Activated naive CD4-positive, alpha-beta T cell treated with anti-CD3 and anti-CD28 coated beads, Interleukin-2, amount 50 U/mL, for 72 hours (primary cell): ENCODE results near the gene KLRC3. TPM values are rescaled to one million over a fixed set of nuclear protein-coding genes. Genes with fewer than 3 reads are reported as not detected.
"Not testable (repeated sequence)": the region's sequence is repeated elsewhere in the genome, so short reads cannot be mapped to it uniquely, and the experiment has no call there.

Source experiments
- ATAC-seq, 2 donors: fragments of 150-1000 bp; cut with Tn5 transposase; 2 replicates each; pipeline ENCODE4 v1.10.0; 2021; ENCODE audit warnings: mild to moderate bottlenecking in 2 of 2, moderate library complexity in 2 of 2
- DNase-seq, 2 donors: peaks; one replicate each; pipeline ENCODE4 v3.0.0; 2021 to 2022; ENCODE audit warnings: low spot score in 2 of 2
- H3K27ac Mint-ChIP-seq, 2 donors: one replicate each; pipeline ENCODE4 v1.8.0; 2022; ENCODE audit warnings: mild to moderate bottlenecking in 2 of 2, mixed read lengths in 2 of 2
- H3K36me3 Mint-ChIP-seq, 2 donors: one replicate each; pipeline ENCODE4 v1.8.0; 2022; ENCODE audit warnings: mixed read lengths in 2 of 2
- H3K9me3 Mint-ChIP-seq, 2 donors: one replicate each; pipeline ENCODE4 v1.8.0; 2022; ENCODE audit warnings: mixed read lengths in 2 of 2
- total RNA-seq, 2 donors: library from RNA; stranded (reverse); gene quantifications; one replicate each; pipeline ENCODE4 v1.2.3, GENCODE V29; 2022

KLRC3 gene
- total RNA-seq, 2 donors from 2014 or later: not detected

GRCh38 chr12:10386857-10387256 is 33.5 kb downstream of the KLRC3 start:
- Mint-ChIP-seq H3K9me3 (no peaks in the 10 kb centered on the region), H3K36me3 (no peaks in the 10 kb centered on the region), H3K27ac (no peak overlapping the region)
- no peak for DNase-seq
- no peak for ATAC-seq

GRCh38 chr12:10385166-10385613 is 35.2 kb downstream of the KLRC3 start:
- H3K9me3 Mint-ChIP-seq: peaks cover 0 to 5% of the 10 kb centered on the region in 2 donors
- H3K36me3 Mint-ChIP-seq: peaks cover 0 to 8% of the 10 kb centered on the region in 2 donors

GRCh38 chr12:10384191-10384590 is 36.2 kb downstream of the KLRC3 start:
- no peak for ATAC-seq
- H3K27ac Mint-ChIP-seq: no peak overlapping the region
- peaks cover 0 to 8% of the 10 kb centered on the region in 2 donors for H3K36me3 Mint-ChIP-seq
- H3K9me3 Mint-ChIP-seq: peaks cover 0 to 5% of the 10 kb centered on the region in 2 donors
- no peak for DNase-seq

More at GRCh38 chr12:10385166-10385613, 35.2 kb downstream of the KLRC3 start:
- ATAC-seq (no peak), DNase-seq (no peak)
- no peak overlapping the region for H3K27ac Mint-ChIP-seq

- Mint-ChIP-seq H3K27ac (peak overlapping the region in 1 of 2 donors; percentile 12), H3K36me3 (peaks cover 0 to 8% of the 10 kb centered on the region in 2 donors), H3K9me3 (peaks cover 0 to 5% of the 10 kb centered on the region in 2 donors)
- DNase-seq (no peak), ATAC-seq (no peak)
These were observed 38.3 kb downstream of the KLRC3 start for GRCh38 chr12:10381928-10382628.

- H3K9me3 Mint-ChIP-seq, ATAC-seq, H3K36me3 Mint-ChIP-seq, DNase-seq, H3K27ac Mint-ChIP-seq: not testable (repeated sequence)
These were observed 41.7 kb downstream of the KLRC3 start for GRCh38 chr12:10378737-10379136.

DNA sequence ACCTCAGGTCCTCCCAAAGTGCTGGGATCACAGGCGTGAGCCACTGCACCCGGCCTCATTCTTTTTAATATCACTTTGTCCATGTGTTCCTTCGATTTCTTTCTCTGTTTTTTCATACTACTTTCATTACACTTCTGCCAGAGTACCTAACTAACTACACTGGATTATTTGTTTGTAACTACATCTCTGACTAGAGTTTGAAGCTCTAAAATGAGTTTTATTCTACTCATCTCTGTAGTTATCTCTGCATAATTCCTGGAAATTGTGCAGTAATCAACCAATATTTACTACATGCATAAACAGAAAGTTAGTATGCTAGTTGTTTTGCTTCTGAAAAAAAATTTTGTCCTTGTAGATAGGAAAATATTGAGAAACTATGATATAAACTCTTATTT is 45.8 kb downstream of the KLRC3 start:
- DNase-seq (no peak), ATAC-seq (no peak)
- Mint-ChIP-seq H3K9me3 (no peaks in the 10 kb centered on the region), H3K27ac (no peak overlapping the region), H3K36me3 (no peaks in the 10 kb centered on the region)

GRCh38 chr12:10372559-10372958 is 47.8 kb downstream of the KLRC3 start:
- H3K36me3 Mint-ChIP-seq: peaks cover 0 to 9% of the 10 kb centered on the region in 2 donors
- DNase-seq (no peak), ATAC-seq (no peak)
- no peak overlapping the region for H3K27ac Mint-ChIP-seq
- H3K9me3 Mint-ChIP-seq: peaks cover 0 to 5% of the 10 kb centered on the region in 2 donors

DNA sequence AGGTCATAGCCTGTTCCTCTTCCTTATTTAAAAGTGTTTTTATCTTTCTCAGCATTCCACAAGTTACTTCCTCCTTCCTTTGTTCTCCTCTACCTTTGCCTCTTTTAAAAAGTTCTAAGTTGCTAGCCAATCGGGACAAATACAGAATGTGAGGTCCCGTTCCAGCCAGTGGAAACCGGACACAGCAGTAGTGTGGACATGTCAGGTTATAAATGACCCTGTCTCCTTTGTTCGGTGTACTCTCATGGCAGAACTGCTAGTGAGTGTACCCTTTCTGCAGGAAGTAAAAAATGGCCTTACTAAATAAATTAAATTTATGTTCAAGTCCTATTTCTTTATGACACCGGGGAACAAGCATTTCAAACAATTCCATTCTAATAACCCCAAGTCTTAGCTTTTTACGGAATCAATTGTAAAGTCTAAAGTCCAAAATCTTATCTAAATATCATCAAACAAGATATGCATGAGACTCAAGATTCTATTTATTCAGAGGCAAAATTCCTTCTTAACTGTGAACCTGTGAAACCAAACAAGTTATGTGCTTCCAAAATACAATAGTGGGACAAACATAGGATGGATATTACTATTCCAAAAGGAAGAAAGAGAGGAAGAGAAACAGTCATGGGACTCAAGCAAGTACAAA is 48.4 kb downstream of the KLRC3 start:
- H3K27ac Mint-ChIP-seq, ATAC-seq, H3K9me3 Mint-ChIP-seq, H3K36me3 Mint-ChIP-seq, DNase-seq: not testable (repeated sequence)

GRCh38 chr12:10369557-10370415 is 50.6 kb downstream of the KLRC3 start:
- H3K9me3 Mint-ChIP-seq: peaks cover 0 to 5% of the 10 kb centered on the region in 2 donors
- peaks cover 0 to 9% of the 10 kb centered on the region in 2 donors for H3K36me3 Mint-ChIP-seq
- no peak for DNase-seq
- ATAC-seq: no peak
- H3K27ac Mint-ChIP-seq: no peak overlapping the region

DNA sequence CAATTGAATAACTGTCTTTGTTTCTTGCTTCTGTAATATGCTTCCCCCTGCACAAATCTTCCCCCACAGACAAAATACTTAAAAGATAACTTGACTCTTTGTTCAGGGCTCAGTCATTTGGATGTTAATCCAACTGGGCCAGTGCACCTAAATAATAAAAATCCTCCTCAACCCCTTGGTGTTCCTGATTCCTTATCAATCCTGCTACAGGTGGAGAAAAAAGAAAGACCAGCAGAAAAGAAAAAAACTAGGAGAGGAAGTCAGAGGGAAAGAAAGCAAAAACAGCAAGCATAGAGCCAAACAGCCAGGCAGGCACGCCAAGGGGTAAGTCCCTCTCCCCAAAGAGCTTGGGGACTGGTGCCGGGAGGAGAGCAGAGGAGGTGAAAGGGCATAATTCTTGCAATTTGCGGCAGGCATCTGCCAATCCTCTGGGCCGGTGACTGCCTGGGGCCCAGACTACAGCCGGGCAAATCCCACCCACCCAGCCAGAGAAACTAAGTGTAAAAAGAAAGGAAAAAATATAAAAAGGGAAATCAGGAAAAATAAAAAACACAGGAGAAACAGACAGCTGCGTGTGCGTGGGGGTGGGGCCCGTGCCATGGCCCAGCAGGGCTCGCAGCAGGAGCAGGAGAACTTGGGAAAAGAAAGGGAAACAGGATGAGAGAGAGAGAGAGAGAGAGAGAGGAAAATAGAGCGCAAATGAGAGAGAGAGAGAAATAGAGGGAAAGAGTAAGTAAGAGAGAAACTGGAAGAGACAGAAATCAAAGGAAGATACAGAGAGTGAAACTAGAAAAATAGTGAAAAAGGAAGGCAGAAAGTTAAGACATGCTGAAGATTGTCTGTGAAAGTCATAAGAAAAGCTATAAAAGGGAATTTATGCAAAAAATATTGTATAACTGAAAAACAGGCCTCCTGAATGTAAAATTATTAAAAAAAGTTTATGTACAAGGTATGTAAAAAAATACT is 51.9 kb downstream of the KLRC3 start:
- peaks cover 0 to 9% of the 10 kb centered on the region in 2 donors for H3K36me3 Mint-ChIP-seq
- ATAC-seq (no peak), DNase-seq (no peak)
- peak overlapping the region in 1 of 2 donors; percentile 6 for H3K27ac Mint-ChIP-seq
- peaks cover 0 to 5% of the 10 kb centered on the region in 2 donors for H3K9me3 Mint-ChIP-seq

- H3K36me3 Mint-ChIP-seq, ATAC-seq, H3K9me3 Mint-ChIP-seq, H3K27ac Mint-ChIP-seq, DNase-seq: not testable (repeated sequence)
These were observed 52.7 kb downstream of the KLRC3 start for GRCh38 chr12:10367714-10368113.

DNA sequence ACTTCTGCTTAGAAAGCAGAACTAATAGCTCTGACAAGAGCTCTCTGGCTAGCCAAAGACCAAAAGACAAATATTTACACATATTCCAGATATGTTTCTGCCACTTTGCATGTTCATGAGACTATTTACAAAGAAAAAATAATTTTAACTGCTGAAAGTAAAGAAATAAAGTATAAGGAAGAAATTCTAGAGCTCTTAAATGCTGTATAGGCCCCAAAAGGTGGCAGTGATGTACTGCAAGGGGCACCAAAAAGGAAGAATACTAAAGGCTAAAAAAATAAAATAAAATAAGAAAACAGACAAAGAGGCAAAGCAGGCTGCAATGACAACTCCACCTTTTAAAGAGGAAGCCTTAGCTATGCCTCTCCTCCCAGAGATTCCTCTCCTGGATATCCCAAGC is 53.5 kb downstream of the KLRC3 start:
- Mint-ChIP-seq H3K36me3 (peaks cover 0 to 9% of the 10 kb centered on the region in 2 donors), H3K9me3 (peaks cover 0 to 5% of the 10 kb centered on the region in 2 donors), H3K27ac (no peak overlapping the region)
- ATAC-seq (no peak), DNase-seq (no peak)

DNA sequence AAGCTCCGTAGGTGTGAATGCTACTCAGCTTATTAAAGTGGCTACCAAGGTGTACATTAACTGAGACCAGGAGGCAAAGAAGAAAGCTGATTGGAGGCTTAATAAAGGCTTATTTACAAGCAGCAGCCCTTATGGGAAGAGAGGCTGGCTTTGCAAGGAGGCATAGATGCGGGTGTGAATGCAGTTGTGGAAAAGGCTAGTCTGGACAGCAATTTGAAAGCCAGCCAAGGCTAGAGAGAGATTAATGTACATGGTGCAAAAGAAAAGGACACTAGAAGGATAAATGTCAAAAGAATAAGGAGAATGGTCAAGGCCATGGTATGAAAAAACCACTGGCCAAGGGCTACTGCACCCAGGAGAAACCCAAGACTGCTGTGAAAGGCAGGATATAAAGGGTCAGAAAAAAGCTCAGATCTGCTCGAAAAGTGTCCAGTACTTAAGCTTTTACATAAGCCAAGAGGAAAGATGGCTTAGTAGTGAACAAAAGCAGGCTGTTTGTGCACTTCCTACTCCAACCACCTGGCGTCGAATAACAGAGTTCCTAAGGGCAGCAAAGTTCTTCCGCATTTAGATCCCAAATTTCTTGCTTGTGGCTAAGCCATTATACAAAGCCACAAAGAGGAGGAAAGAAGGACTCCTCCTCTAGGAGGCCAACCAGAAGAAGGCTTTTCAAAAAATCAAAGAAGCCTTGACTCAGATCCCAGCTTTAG is 54.5 kb downstream of the KLRC3 start:
- Mint-ChIP-seq H3K9me3 (peaks cover 0 to 5% of the 10 kb centered on the region in 2 donors), H3K36me3 (peaks cover 0 to 9% of the 10 kb centered on the region in 2 donors), H3K27ac (no peak overlapping the region)
- DNase-seq (no peak), ATAC-seq (no peak)

DNA sequence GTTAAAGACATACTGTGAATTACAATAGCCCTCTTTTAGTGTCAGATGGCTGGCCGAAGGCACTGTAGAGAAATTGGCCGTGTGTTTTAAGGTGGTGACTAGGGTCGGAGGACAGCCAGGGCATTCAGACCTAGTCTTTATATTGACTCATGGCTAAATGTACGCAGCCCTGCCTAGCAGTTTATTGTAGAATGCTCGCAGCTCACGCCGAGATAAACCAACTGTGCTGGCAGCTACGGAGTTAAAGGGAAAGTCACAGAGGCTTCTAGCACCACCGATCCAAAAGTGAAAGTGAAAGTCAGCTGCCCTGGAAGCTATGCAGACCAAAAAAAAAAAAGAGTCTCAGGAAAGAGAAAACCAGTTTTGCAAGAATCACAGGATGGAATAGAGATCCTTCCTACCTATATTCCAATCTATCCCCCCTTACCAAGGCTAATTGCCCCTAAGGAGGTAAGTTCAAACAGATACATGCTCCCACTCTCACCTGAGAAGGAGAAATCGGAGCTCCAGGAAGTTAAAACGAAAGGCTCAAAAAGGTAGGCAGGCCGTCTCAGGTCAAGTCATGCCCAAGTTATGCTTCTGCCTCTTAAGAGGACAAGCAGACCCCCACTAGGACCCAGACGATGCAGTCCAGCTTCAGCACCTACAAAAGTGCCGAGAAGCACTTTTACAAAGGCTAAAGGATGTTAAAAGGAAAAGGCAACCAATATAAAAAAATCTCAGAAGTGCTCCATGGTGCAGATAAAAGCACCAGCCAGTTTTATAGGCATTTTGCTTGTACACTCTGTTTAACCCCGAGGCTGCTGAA is 55.4 kb downstream of the KLRC3 start:
- H3K36me3 Mint-ChIP-seq: peaks cover 0 to 9% of the 10 kb centered on the region in 2 donors

More for the DNA sequence above, 55.4 kb downstream of the KLRC3 start:
- ATAC-seq: peak; percentile 55 to 77
- H3K9me3 Mint-ChIP-seq: peaks cover 0 to 5% of the 10 kb centered on the region in 2 donors
- peak in 1 of 2 donors; percentile 42 for DNase-seq
- no peak overlapping the region for H3K27ac Mint-ChIP-seq
